Lower leg skin (tissue), 3 donors: ENCODE results near the gene MYBL2.
A peak's percentile ranks its signal among the peaks of the same experiment; 100 is the strongest.

Experiments
- CTCF ChIP-seq, 3 donors: fragments of 450-650 bp; IDR thresholded peaks; one replicate each; pipeline ENCODE4 v1.5.1; 2016; ENCODE audit warnings: antibody characterized with exemption in 3 of 3, mild to moderate bottlenecking in 3 of 3, moderate library complexity in 2 of 3
- POLR2A ChIP-seq, 2 donors: fragments of 450-650 bp; IDR thresholded peaks; one replicate each; pipeline ENCODE4 v1.6.1; 2016 to 2017; ENCODE audit warnings: antibody characterized with exemption in 2 of 2, mild to moderate bottlenecking in 1 of 2, moderate library complexity in 1 of 2

- TF ChIP-seq CTCF (IDR thresholded peaks at IDR 0.05) (peak in 1 of 3 donors; percentile 74), POLR2A (IDR thresholded peaks at IDR 0.05) (no peak)
Measured at GRCh38 chr20:43749734-43750294, 82.9 kb downstream of the MYBL2 start.
